A549 treated with GW870086 at 1 μM for 4 hours (cell line): Measurements from ENCODE around the gene PAK3. TPM values are rescaled to one million over a fixed set of nuclear protein-coding genes. Genes with fewer than 3 reads are reported as not detected.

Experiments used
- total RNA-seq: library from RNA; stranded (reverse); fragments of 200-300 nt; extraction: Qiagen RNA extraction; gene quantifications from 5 replicates; pipeline ENCODE4 v1.2.3, GENCODE V29; 2022; ENCODE audit warnings: low read depth

PAK3 gene
- 0.14 TPM in 1 of 5 replicates, not detected in the others for total RNA-seq

GRCh38 chrX:111095974-111096895, at the start of gene PAK3:
Gene PAK3 (plus strand): TSS chrX:111096191. CDS start chrX:111123104, 26,913 bp downstream.

GRCh38 chrX:111270339-111270738, 174.3 kb downstream of the PAK3 start, which contains the start of gene CAPN6:
Gene CAPN6 (minus strand): TSS chrX:111270483. CDS start chrX:111263936, 6,547 bp downstream.

Other genes starting within 250 kb of the PAK3 start
- not detected in 5 replicates for gene CAPN6, start 174.3 kb downstream of the PAK3 start, total RNA-seq